BE2C (cell line): Measurements from ENCODE around the gene COL9A3.

ENCODE experiments used
- DNase-seq: peaks from one replicate; pipeline ENCODE4 v3.0.0-alpha.2; 2020
- H3K27me3 ChIP-seq: fragments of 250-450 bp; sonication (Bioruptor Pico); 2 replicates; pipeline ENCODE4 v1.5.1; 2020; ENCODE audit warnings: mild to moderate bottlenecking
- H3K36me3 ChIP-seq: fragments of 250-450 bp; sonication (Bioruptor Pico); 2 replicates; pipeline ENCODE4 v1.5.1; 2020; ENCODE audit warnings: mild to moderate bottlenecking
- H3K4me1 ChIP-seq: fragments of 250-450 bp; sonication (Bioruptor Pico); 2 replicates; pipeline ENCODE4 v1.5.1; 2020
- H3K4me3 ChIP-seq: 2 replicates; pipeline ENCODE4 v1.5.1; 2011; ENCODE audit warnings: low read depth, low read length
- H3K9me3 ChIP-seq: fragments of 250-450 bp; sonication (Bioruptor Pico); 2 replicates; pipeline ENCODE4 v1.5.1; 2020
- CTCF ChIP-seq: IDR thresholded peaks from 2 replicates; pipeline ENCODE4 v1.5.1; 2012; ENCODE audit warnings: mild to moderate bottlenecking, low read depth, low read length

Gene COL9A3

GRCh38 chr20:62814709-62815065 lies 2.2 kb upstream of the COL9A3 start:
- Histone ChIP-seq H3K27me3 (peaks cover 12% of the 10 kb centered on the region), H3K36me3 (peaks cover 25% of the 10 kb centered on the region), H3K9me3 (no peaks in the 10 kb centered on the region), H3K4me1 (peaks cover 20% of the 10 kb centered on the region), H3K4me3 (no peak overlapping the region)
- no peak for TF ChIP-seq CTCF
- DNase-seq, result no peak

GRCh38 chr20:62815066-62815991 lies 1.5 kb upstream of the COL9A3 start:
- Histone ChIP-seq H3K4me3 (no peak overlapping the region), H3K27me3 (peaks cover 12% of the 10 kb centered on the region), H3K36me3 (peaks cover 18% of the 10 kb centered on the region), H3K4me1 (peaks cover 26% of the 10 kb centered on the region), H3K9me3 (no peaks in the 10 kb centered on the region)
- DNase-seq, result no peak
- TF ChIP-seq CTCF, result no peak

- peaks cover 12% of the 10 kb centered on the region for H3K27me3 ChIP-seq
- TF ChIP-seq CTCF, result no peak
- peaks cover 28% of the 10 kb centered on the region for H3K4me1 ChIP-seq
- H3K36me3 ChIP-seq, result peaks cover 11% of the 10 kb centered on the region
- no peaks in the 10 kb centered on the region for H3K9me3 ChIP-seq
- no peak for DNase-seq
- H3K4me3 ChIP-seq, result peak overlapping the region; percentile 35; the same call in 1 of the 2 replicates
These were observed 593 bp upstream of the COL9A3 start for GRCh38 chr20:62816031-62816883.

- H3K36me3 ChIP-seq, result no peaks in the 10 kb centered on the region
- peaks cover 12% of the 10 kb centered on the region for H3K27me3 ChIP-seq
- no peak overlapping the region for H3K4me3 ChIP-seq
- no peak for DNase-seq
- peaks cover 28% of the 10 kb centered on the region for H3K4me1 ChIP-seq
- TF ChIP-seq CTCF, result no peak
- no peaks in the 10 kb centered on the region for H3K9me3 ChIP-seq
These were observed 1.2 kb downstream of the COL9A3 start for GRCh38 chr20:62817975-62818591.

GRCh38 chr20:62818592-62819493 lies 2.0 kb downstream of the COL9A3 start:
- H3K4me3 ChIP-seq, result peak overlapping the region; percentile 24
- DNase-seq, result peak; percentile 94
- no peak for TF ChIP-seq CTCF
- H3K36me3 ChIP-seq, result no peaks in the 10 kb centered on the region
- no peaks in the 10 kb centered on the region for H3K9me3 ChIP-seq
- peaks cover 12% of the 10 kb centered on the region for H3K27me3 ChIP-seq
- H3K4me1 ChIP-seq, result peaks cover 28% of the 10 kb centered on the region
